ENCODE measurements around the gene PANX3. TPM values are rescaled to one million over a fixed set of nuclear protein-coding genes. Genes with fewer than 3 reads are reported as not detected.

PANX3 gene, protein sequence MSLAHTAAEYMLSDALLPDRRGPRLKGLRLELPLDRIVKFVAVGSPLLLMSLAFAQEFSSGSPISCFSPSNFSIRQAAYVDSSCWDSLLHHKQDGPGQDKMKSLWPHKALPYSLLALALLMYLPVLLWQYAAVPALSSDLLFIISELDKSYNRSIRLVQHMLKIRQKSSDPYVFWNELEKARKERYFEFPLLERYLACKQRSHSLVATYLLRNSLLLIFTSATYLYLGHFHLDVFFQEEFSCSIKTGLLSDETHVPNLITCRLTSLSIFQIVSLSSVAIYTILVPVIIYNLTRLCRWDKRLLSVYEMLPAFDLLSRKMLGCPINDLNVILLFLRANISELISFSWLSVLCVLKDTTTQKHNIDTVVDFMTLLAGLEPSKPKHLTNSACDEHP
- total RNA-seq (ENCODE audit: unreplicated experiment): not detected
- long read RNA-seq: 0 reads

DNA sequence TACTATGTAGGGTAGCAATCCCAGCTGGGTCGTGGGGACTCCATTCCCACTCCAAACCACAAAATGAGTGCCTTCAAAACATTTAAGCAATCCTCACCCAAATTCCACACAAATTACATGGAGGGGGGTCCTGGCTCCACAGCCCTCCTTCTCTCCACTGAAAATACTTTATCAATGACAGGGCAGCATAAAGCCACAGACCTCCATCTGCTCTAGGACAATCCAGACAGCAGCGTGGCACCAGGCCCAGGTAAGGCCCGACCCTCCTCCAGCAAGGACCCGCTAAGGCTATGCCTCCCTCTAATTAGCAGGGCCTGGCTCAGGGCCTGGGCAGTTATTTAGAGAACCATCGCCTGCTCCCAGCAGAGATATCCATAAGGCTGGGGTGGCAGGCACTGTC lies at the start of gene PANX3:
TSS of gene PANX3 (plus strand) at position 365 of the 400 bp plus-strand sequence. CDS start 129 bp downstream, outside the sequence.
- Mint-ChIP-seq H3K27ac (ENCODE audit: unreplicated experiment) (no peak within 1 kb of the TSS), H3K9me3 (ENCODE audit: unreplicated experiment) (no peaks in the 10 kb centered on the region)

DNA sequence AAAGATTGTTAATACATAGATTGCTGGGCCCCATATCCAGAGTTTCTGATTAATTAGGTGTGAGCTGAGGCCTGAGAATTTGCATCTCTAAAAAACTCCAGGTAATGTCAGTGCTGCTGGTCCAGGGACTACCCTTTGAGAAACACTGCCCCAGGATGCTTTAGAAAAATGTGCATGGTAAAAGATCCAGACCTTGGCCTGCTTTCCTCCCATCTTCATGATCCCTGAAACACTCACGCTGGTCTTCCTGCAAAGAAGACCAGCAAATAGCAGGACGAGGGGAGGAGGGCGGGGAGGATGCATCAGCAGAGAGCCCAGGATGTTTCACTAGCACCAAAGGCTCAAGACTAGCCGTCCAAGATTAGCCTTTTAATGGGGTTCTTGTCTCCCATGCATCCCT lies 41.5 kb upstream of the PANX3 start, which contains the start of gene OR8A1:
TSS of gene OR8A1 (plus strand) at position 301 of the 400 bp plus-strand sequence. CDS start 123 bp downstream, outside the sequence.
- Mint-ChIP-seq H3K27ac (ENCODE audit: unreplicated experiment) (no peak within 1 kb of the TSS), H3K4me3 (ENCODE audit: unreplicated experiment) (no peak within 1 kb of the TSS), H3K36me3 (ENCODE audit: unreplicated experiment) (no peaks in the 10 kb centered on the region), H3K9me3 (ENCODE audit: unreplicated experiment) (no peaks in the 10 kb centered on the region), H3K27me3 (ENCODE audit: unreplicated experiment) (no peaks in the 10 kb centered on the region), H3K4me1 (ENCODE audit: low read depth, unreplicated experiment) (no peaks in the 10 kb centered on the region)
- TF ChIP-seq, protein P1, sequence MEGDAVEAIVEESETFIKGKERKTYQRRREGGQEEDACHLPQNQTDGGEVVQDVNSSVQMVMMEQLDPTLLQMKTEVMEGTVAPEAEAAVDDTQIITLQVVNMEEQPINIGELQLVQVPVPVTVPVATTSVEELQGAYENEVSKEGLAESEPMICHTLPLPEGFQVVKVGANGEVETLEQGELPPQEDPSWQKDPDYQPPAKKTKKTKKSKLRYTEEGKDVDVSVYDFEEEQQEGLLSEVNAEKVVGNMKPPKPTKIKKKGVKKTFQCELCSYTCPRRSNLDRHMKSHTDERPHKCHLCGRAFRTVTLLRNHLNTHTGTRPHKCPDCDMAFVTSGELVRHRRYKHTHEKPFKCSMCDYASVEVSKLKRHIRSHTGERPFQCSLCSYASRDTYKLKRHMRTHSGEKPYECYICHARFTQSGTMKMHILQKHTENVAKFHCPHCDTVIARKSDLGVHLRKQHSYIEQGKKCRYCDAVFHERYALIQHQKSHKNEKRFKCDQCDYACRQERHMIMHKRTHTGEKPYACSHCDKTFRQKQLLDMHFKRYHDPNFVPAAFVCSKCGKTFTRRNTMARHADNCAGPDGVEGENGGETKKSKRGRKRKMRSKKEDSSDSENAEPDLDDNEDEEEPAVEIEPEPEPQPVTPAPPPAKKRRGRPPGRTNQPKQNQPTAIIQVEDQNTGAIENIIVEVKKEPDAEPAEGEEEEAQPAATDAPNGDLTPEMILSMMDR (IDR thresholded peaks at IDR 0.05; ENCODE audit: partially characterized antibody, unreplicated experiment): no peak
- DNase-seq: no peak

More for the DNA sequence above, at the start of gene PANX3:
- Mint-ChIP-seq H3K36me3 (ENCODE audit: unreplicated experiment) (no peaks in the 10 kb centered on the region), H3K4me1 (ENCODE audit: low read depth, unreplicated experiment) (no peaks in the 10 kb centered on the region), H3K4me3 (ENCODE audit: unreplicated experiment) (no peak within 1 kb of the TSS), H3K27me3 (ENCODE audit: unreplicated experiment) (no peaks in the 10 kb centered on the region)
- DNase-seq: no peak
- TF ChIP-seq, protein P1 (IDR thresholded peaks at IDR 0.05; ENCODE audit: partially characterized antibody, unreplicated experiment): no peak

DNA sequence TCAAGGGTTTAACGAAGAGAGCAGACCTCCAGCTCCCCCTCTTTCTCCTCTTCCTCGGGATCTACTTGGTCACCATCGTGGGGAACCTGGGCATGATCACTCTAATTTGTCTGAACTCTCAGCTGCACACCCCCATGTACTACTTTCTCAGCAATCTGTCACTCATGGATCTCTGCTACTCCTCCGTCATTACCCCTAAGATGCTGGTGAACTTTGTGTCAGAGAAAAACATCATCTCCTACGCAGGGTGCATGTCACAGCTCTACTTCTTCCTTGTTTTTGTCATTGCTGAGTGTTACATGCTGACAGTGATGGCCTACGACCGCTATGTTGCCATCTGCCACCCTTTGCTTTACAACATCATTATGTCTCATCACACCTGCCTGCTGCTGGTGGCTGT lies 41.1 kb upstream of the PANX3 start:
- H3K36me3 Mint-ChIP-seq (ENCODE audit: unreplicated experiment): no peaks in the 10 kb centered on the region
- no peaks in the 10 kb centered on the region for H3K27me3 Mint-ChIP-seq (ENCODE audit: unreplicated experiment)
- H3K4me1 Mint-ChIP-seq (ENCODE audit: low read depth, unreplicated experiment): no peaks in the 10 kb centered on the region
- TF ChIP-seq, protein P1 (IDR thresholded peaks at IDR 0.05; ENCODE audit: partially characterized antibody, unreplicated experiment): no peak
- no peak for DNase-seq
- H3K4me3 Mint-ChIP-seq (ENCODE audit: unreplicated experiment): no peak overlapping the region
- H3K9me3 Mint-ChIP-seq (ENCODE audit: unreplicated experiment): no peaks in the 10 kb centered on the region
- no peak overlapping the region for H3K27ac Mint-ChIP-seq (ENCODE audit: unreplicated experiment)

DNA sequence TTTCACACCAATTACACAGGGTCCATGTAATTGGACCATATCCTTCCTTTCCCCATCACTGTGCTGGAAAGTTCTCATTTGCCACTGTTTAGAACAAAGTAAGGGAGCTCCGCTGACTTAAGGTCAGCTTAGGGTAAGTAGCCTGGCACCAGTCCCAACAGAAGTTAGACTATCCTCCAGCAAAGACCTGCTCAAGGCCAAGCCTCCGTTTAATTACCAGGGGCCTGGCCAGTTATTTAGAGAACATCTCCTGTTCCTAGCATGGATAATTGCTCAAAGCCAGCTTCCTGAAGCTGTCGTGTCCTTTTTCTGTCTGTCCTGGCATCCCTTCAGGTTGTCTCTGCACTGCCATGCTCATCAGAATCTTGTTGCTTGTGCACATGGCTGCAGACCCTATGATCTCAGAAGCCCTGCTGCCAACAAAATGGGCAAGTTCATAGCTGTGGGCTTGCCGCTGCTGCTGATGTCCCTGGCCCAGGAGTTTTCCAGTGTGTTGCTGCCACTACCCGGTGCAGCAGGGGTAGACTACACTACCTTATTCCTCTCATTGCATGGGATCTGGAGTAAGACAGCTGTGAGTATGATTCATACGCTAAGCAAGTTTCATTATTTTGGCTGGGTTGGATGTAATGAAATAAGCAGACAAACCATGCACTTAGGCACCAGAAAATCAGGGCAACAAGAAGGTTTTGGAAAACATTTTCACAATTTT lies 33.4 kb upstream of the PANX3 start:
- Mint-ChIP-seq H3K27me3 (ENCODE audit: unreplicated experiment) (no peaks in the 10 kb centered on the region), H3K4me3 (ENCODE audit: unreplicated experiment) (no peak overlapping the region), H3K4me1 (ENCODE audit: low read depth, unreplicated experiment) (no peaks in the 10 kb centered on the region), H3K9me3 (ENCODE audit: unreplicated experiment) (no peaks in the 10 kb centered on the region), H3K27ac (ENCODE audit: unreplicated experiment) (no peak overlapping the region), H3K36me3 (ENCODE audit: unreplicated experiment) (no peaks in the 10 kb centered on the region)
- no peak for DNase-seq
- TF ChIP-seq, protein P1 (IDR thresholded peaks at IDR 0.05; ENCODE audit: partially characterized antibody, unreplicated experiment): no peak
